ENCODE measurements around the gene WASHC2A.
"Not testable (repeated sequence)": the region's sequence is repeated elsewhere in the genome, so short reads cannot be mapped to it uniquely, and the experiment has no call there.

Gene WASHC2A

GRCh38 chr10:50145575-50145974 lies 77.8 kb downstream of the WASHC2A start:
- not testable (repeated sequence) for H3K23ac ChIP-seq (ENCODE audit: low read depth, low read length, poor library complexity); H3K18ac ChIP-seq (ENCODE audit: low read length); H3K27me3 ChIP-seq (ENCODE audit: control insufficient read depth in 3 of 3, insufficient read depth in 3 of 3, low read depth in 1 of 3, low read length in 3 of 3); H3K4ac ChIP-seq (ENCODE audit: low read length); H3K79me1 ChIP-seq (ENCODE audit: low read depth, low read length); H2AFZ ChIP-seq (ENCODE audit: low read length); H3K4me2 ChIP-seq (ENCODE audit: insufficient read depth, low read length, poor library complexity, severe bottlenecking); H3K9me3 ChIP-seq (replicated peaks in 1 of 2; ENCODE audit: control insufficient read depth in 2 of 2, insufficient read depth in 1 of 2, low read depth in 1 of 2, low read length in 2 of 2); H3K36me3 ChIP-seq (replicated peaks in 1 of 2; ENCODE audit: control insufficient read depth in 2 of 2, insufficient read depth in 2 of 2, low read length in 2 of 2); H3K9ac ChIP-seq (ENCODE audit: low read depth, low read length, poor library complexity); H2BK15ac ChIP-seq (ENCODE audit: low read length); H4K91ac ChIP-seq (ENCODE audit: low read depth, low read length, poor library complexity); H2AK5ac ChIP-seq (ENCODE audit: low read depth, low read length); H4K8ac ChIP-seq (ENCODE audit: low read depth, low read length); H2BK5ac ChIP-seq (ENCODE audit: low read length); H3K27ac ChIP-seq (replicated peaks; ENCODE audit: low read length); H3K4me3 ChIP-seq (ENCODE audit: low read length in 2 of 2); DNase-seq (ENCODE audit: low spot score); H2BK120ac ChIP-seq (ENCODE audit: low read depth, low read length); H2BK12ac ChIP-seq (ENCODE audit: low read length); H3K14ac ChIP-seq (ENCODE audit: low read length); H3K4me1 ChIP-seq (ENCODE audit: control insufficient read depth in 2 of 2, insufficient read depth in 1 of 2, low read depth in 1 of 2, low read length in 2 of 2)
- WGBS, 2 donors (ENCODE audit: extremely low coverage in 2 of 2, insufficient read length in 2 of 2, insufficient replicate concordance in 1 of 2) = no CpG with 5 or more reads among the region's 1 CpG

DNA sequence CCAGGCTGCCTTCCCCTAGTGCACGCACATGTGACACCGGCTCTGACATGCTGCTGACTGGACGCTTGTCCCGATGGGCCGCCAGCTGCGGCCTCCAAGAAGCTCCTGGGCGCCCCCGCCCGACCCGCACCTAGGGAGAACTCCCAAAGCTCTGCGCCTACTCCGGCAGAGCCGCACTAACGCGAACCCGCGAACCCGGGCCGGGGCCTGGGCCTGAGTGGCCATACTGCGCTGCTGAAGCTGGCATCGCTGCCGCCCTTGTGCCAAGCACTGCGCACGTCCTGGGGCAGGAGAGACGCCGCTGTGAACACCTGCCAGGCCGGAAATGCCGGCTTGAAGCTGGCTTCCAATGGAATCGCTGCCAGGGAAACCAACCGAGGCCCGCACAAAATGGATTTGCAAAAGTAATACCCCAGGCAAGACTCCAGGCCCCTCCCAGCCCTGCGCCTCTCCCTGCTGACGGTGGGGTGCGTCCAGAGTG lies 85.1 kb downstream of the WASHC2A start:
- Histone ChIP-seq H3K4me1 (ENCODE audit: control insufficient read depth in 2 of 2, insufficient read depth in 1 of 2, low read depth in 1 of 2, low read length in 2 of 2) (no peaks in the 10 kb centered on the region), H3K79me1 (ENCODE audit: low read depth, low read length) (no peaks in the 10 kb centered on the region), H2AK5ac (ENCODE audit: low read depth, low read length) (no peak overlapping the region), H3K23ac (ENCODE audit: low read depth, low read length, poor library complexity) (no peak overlapping the region), H2BK5ac (ENCODE audit: low read length) (no peak overlapping the region), H2BK12ac (ENCODE audit: low read length) (no peak overlapping the region), H4K8ac (ENCODE audit: low read depth, low read length) (no peak overlapping the region), H3K14ac (ENCODE audit: low read length) (no peak overlapping the region), H3K9ac (ENCODE audit: low read depth, low read length, poor library complexity) (no peak overlapping the region), H3K27ac (replicated peaks; ENCODE audit: low read length) (no peak overlapping the region), H3K18ac (ENCODE audit: low read length) (peak overlapping the region; percentile 64), H2BK15ac (ENCODE audit: low read length) (no peak overlapping the region), H3K9me3 (replicated peaks in 1 of 2; ENCODE audit: control insufficient read depth in 2 of 2, insufficient read depth in 1 of 2, low read depth in 1 of 2, low read length in 2 of 2) (no peaks in the 10 kb centered on the region), H3K4ac (ENCODE audit: low read length) (no peak overlapping the region), H3K4me2 (ENCODE audit: insufficient read depth, low read length, poor library complexity, severe bottlenecking) (peak overlapping the region; percentile 33), H4K91ac (ENCODE audit: low read depth, low read length, poor library complexity) (no peak overlapping the region), H3K4me3 (ENCODE audit: low read length in 2 of 2) (no peak overlapping the region), H3K27me3 (ENCODE audit: control insufficient read depth in 3 of 3, insufficient read depth in 3 of 3, low read depth in 1 of 3, low read length in 3 of 3) (no peaks in the 10 kb centered on the region), H2BK120ac (ENCODE audit: low read depth, low read length) (no peak overlapping the region), H2AFZ (ENCODE audit: low read length) (no peak overlapping the region), H3K36me3 (replicated peaks in 1 of 2; ENCODE audit: control insufficient read depth in 2 of 2, insufficient read depth in 2 of 2, low read length in 2 of 2) (no peaks in the 10 kb centered on the region)
- DNase-seq (ENCODE audit: low spot score) = no peak
- no CpG with 5 or more reads among the region's 34 CpGs for WGBS, 2 donors (ENCODE audit: extremely low coverage in 2 of 2, insufficient read length in 2 of 2, insufficient replicate concordance in 1 of 2)

DNA sequence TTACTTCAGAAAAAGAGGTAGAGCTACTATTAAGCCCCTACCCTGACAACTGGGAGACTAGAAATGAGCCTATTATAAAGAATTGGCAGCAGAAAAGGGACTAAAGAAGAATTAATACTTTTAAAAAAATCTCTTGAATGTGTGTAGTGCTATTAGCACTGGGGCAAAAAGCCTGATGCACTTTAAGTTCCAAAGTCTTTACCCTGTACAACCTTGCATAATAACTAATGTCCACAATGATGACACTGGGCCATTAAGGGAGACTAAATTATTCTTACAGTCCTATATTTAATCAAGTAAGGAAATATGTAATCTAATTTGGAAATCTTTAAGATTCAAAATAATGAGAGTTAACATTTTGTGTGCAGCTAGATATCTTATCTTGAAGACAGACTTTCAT lies 90.1 kb downstream of the WASHC2A start:
- H2AFZ ChIP-seq (ENCODE audit: low read length); H3K14ac ChIP-seq (ENCODE audit: low read length); H3K27ac ChIP-seq (replicated peaks; ENCODE audit: low read length); H3K4me2 ChIP-seq (ENCODE audit: insufficient read depth, low read length, poor library complexity, severe bottlenecking); H3K18ac ChIP-seq (ENCODE audit: low read length); H2BK12ac ChIP-seq (ENCODE audit: low read length); H3K27me3 ChIP-seq (ENCODE audit: control insufficient read depth in 3 of 3, insufficient read depth in 3 of 3, low read depth in 1 of 3, low read length in 3 of 3); H2BK120ac ChIP-seq (ENCODE audit: low read depth, low read length); H4K91ac ChIP-seq (ENCODE audit: low read depth, low read length, poor library complexity); H2AK5ac ChIP-seq (ENCODE audit: low read depth, low read length); H2BK5ac ChIP-seq (ENCODE audit: low read length); H3K4me3 ChIP-seq (ENCODE audit: low read length in 2 of 2); H3K23ac ChIP-seq (ENCODE audit: low read depth, low read length, poor library complexity); H3K79me1 ChIP-seq (ENCODE audit: low read depth, low read length); H3K36me3 ChIP-seq (replicated peaks in 1 of 2; ENCODE audit: control insufficient read depth in 2 of 2, insufficient read depth in 2 of 2, low read length in 2 of 2); H3K9me3 ChIP-seq (replicated peaks in 1 of 2; ENCODE audit: control insufficient read depth in 2 of 2, insufficient read depth in 1 of 2, low read depth in 1 of 2, low read length in 2 of 2); H3K4me1 ChIP-seq (ENCODE audit: control insufficient read depth in 2 of 2, insufficient read depth in 1 of 2, low read depth in 1 of 2, low read length in 2 of 2); H4K8ac ChIP-seq (ENCODE audit: low read depth, low read length); H3K4ac ChIP-seq (ENCODE audit: low read length); DNase-seq (ENCODE audit: low spot score); H2BK15ac ChIP-seq (ENCODE audit: low read length); H3K9ac ChIP-seq (ENCODE audit: low read depth, low read length, poor library complexity): not testable (repeated sequence)

GRCh38 chr10:50159856-50160255 lies 92.1 kb downstream of the WASHC2A start:
- H3K27ac ChIP-seq (replicated peaks; ENCODE audit: low read length); H3K4me2 ChIP-seq (ENCODE audit: insufficient read depth, low read length, poor library complexity, severe bottlenecking); H2BK120ac ChIP-seq (ENCODE audit: low read depth, low read length); H2AFZ ChIP-seq (ENCODE audit: low read length); H3K4me3 ChIP-seq (ENCODE audit: low read length in 2 of 2); H3K23ac ChIP-seq (ENCODE audit: low read depth, low read length, poor library complexity); H3K4me1 ChIP-seq (ENCODE audit: control insufficient read depth in 2 of 2, insufficient read depth in 1 of 2, low read depth in 1 of 2, low read length in 2 of 2); H2BK12ac ChIP-seq (ENCODE audit: low read length); H3K4ac ChIP-seq (ENCODE audit: low read length); H4K91ac ChIP-seq (ENCODE audit: low read depth, low read length, poor library complexity); H3K18ac ChIP-seq (ENCODE audit: low read length); H2BK5ac ChIP-seq (ENCODE audit: low read length); H2BK15ac ChIP-seq (ENCODE audit: low read length); H3K14ac ChIP-seq (ENCODE audit: low read length); H3K79me1 ChIP-seq (ENCODE audit: low read depth, low read length); H3K27me3 ChIP-seq (ENCODE audit: control insufficient read depth in 3 of 3, insufficient read depth in 3 of 3, low read depth in 1 of 3, low read length in 3 of 3); H3K36me3 ChIP-seq (replicated peaks in 1 of 2; ENCODE audit: control insufficient read depth in 2 of 2, insufficient read depth in 2 of 2, low read length in 2 of 2); DNase-seq (ENCODE audit: low spot score); H2AK5ac ChIP-seq (ENCODE audit: low read depth, low read length); H3K9ac ChIP-seq (ENCODE audit: low read depth, low read length, poor library complexity); H4K8ac ChIP-seq (ENCODE audit: low read depth, low read length); H3K9me3 ChIP-seq (replicated peaks in 1 of 2; ENCODE audit: control insufficient read depth in 2 of 2, insufficient read depth in 1 of 2, low read depth in 1 of 2, low read length in 2 of 2): not testable (repeated sequence)
- no CpG with 5 or more reads among the region's 2 CpGs for WGBS, 2 donors (ENCODE audit: extremely low coverage in 2 of 2, insufficient read length in 2 of 2, insufficient replicate concordance in 1 of 2)

Measured in neuronal stem cell (in vitro differentiated cells).